Ovary (tissue), 3 donors: ENCODE results near the gene SEC61A2.

Experiments
- EP300 ChIP-seq: sonication (generic); formaldehyde crosslinking; IDR thresholded peaks from one replicate; pipeline ENCODE4 v1.6.1; 2017; ENCODE audit warnings: antibody characterized with exemption
- POLR2A ChIP-seq: fragments of 450-650 bp; IDR thresholded peaks from one replicate; pipeline ENCODE4 v1.6.1; 2017; ENCODE audit warnings: antibody characterized with exemption, mild to moderate bottlenecking, moderate library complexity
- TF ChIP-seq, protein P1 (sequence below), 3 donors: fragments of 450-650 bp in 2 of 3; fragments of 200-600 bp in 1 of 3; IDR thresholded peaks; one replicate each; pipeline versions ENCODE4 v1.5.1 to v1.8.0; 2016 to 2022; ENCODE audit warnings: antibody characterized with exemption in 3 of 3, mild to moderate bottlenecking in 1 of 3
- donor health status: DM: no; HTN: no; CAD: no.

DNA sequence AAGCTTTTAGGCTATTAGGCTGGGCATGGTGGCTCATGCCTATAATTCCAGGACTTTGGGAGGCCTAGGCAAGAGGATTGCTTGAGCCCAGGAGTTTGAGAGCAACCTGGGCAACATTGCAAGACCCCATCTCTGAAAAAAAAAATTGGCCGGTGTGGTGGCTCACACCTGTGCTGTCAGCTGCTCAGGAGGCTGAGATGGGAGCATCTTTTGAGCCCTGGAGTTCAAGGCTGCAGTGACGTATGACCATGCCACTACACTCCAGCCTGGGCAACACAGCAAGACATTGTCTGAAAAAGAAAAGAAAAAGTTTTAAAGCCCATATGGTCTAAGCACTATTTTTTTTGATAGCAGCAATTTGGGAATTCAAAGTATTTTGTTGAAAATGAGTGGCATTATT, 15.8 kb upstream of the SEC61A2 start:
- TF ChIP-seq EP300 = no peak
- TF ChIP-seq, protein P1, sequence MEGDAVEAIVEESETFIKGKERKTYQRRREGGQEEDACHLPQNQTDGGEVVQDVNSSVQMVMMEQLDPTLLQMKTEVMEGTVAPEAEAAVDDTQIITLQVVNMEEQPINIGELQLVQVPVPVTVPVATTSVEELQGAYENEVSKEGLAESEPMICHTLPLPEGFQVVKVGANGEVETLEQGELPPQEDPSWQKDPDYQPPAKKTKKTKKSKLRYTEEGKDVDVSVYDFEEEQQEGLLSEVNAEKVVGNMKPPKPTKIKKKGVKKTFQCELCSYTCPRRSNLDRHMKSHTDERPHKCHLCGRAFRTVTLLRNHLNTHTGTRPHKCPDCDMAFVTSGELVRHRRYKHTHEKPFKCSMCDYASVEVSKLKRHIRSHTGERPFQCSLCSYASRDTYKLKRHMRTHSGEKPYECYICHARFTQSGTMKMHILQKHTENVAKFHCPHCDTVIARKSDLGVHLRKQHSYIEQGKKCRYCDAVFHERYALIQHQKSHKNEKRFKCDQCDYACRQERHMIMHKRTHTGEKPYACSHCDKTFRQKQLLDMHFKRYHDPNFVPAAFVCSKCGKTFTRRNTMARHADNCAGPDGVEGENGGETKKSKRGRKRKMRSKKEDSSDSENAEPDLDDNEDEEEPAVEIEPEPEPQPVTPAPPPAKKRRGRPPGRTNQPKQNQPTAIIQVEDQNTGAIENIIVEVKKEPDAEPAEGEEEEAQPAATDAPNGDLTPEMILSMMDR (IDR thresholded peaks at IDR 0.05) = no peak
- TF ChIP-seq POLR2A = no peak
